BLaER1 (cell line): Measurements from ENCODE around the gene ESPNL.

Experiments
- H3K27ac ChIP-seq: shearing (Covaris generic); formaldehyde crosslinking; 2 replicates; pipeline ENCODE4 v1.8.1; 2022
- H3K27me3 ChIP-seq: shearing (Covaris generic); formaldehyde crosslinking; 2 replicates; pipeline ENCODE4 v1.8.1; 2022
- H3K36me3 ChIP-seq: shearing (Covaris generic); formaldehyde crosslinking; 2 replicates; pipeline ENCODE4 v1.8.1; 2022
- H3K4me1 ChIP-seq: shearing (Covaris generic); formaldehyde crosslinking; 2 replicates; pipeline ENCODE4 v1.8.1; 2022
- H3K4me2 ChIP-seq: shearing (Covaris generic); formaldehyde crosslinking; 2 replicates; pipeline ENCODE4 v1.8.1; 2022
- H3K4me3 ChIP-seq: shearing (Covaris generic); formaldehyde crosslinking; 2 replicates; pipeline ENCODE4 v1.8.1; 2022
- H3K9ac ChIP-seq: shearing (Covaris generic); formaldehyde crosslinking; 2 replicates; pipeline ENCODE4 v1.8.1; 2022
- H3K9me3 ChIP-seq: shearing (Covaris generic); formaldehyde crosslinking; 2 replicates; pipeline ENCODE4 v1.8.1; 2022
- H4K20me1 ChIP-seq: shearing (Covaris generic); formaldehyde crosslinking; 2 replicates; pipeline ENCODE4 v1.8.1; 2022
- Cebpa-rat ChIP-seq: shearing (Covaris generic); IDR thresholded peaks from 2 replicates; pipeline ENCODE4 v1.8.1; 2022

The ESPNL gene

GRCh38 chr2:238163481-238164198 is 63.5 kb downstream of the ESPNL start:
- H3K4me2 ChIP-seq, result no peak overlapping the region

GRCh38 chr2:238164906-238165287 is 64.8 kb downstream of the ESPNL start:
- H3K4me3 ChIP-seq, result no peak overlapping the region

More at GRCh38 chr2:238163481-238164198, 63.5 kb downstream of the ESPNL start:
- Histone ChIP-seq H3K4me3 (no peak overlapping the region), H3K27me3 (peaks cover 10% of the 10 kb centered on the region; the same call in 1 of the 2 replicates), H3K4me1 (peaks cover 35% of the 10 kb centered on the region), H4K20me1 (0 out of 2 replicates have a peak, but pooled peaks cover 9% of the 10 kb centered on the region), H3K36me3 (peaks cover 28% of the 10 kb centered on the region), H3K9ac (no peak overlapping the region), H3K27ac (no peak overlapping the region), H3K9me3 (no peaks in the 10 kb centered on the region)
- no peak for TF ChIP-seq Cebpa-rat

GRCh38 chr2:238165288-238165921 is 65.3 kb downstream of the ESPNL start:
- Histone ChIP-seq H3K27ac (no peak overlapping the region), H3K4me2 (no peak overlapping the region), H3K9ac (no peak overlapping the region), H3K27me3 (no peaks in the 10 kb centered on the region), H4K20me1 (0 out of 2 replicates have a peak, but pooled peaks cover 11% of the 10 kb centered on the region), H3K36me3 (peaks cover 46% of the 10 kb centered on the region), H3K4me1 (peaks cover 37% of the 10 kb centered on the region), H3K4me3 (no peak overlapping the region), H3K9me3 (no peaks in the 10 kb centered on the region)
- no peak for TF ChIP-seq Cebpa-rat

More at GRCh38 chr2:238164906-238165287, 64.8 kb downstream of the ESPNL start:
- 0 out of 2 replicates have a peak, but pooled peaks cover 12% of the 10 kb centered on the region for H4K20me1 ChIP-seq
- peaks cover under 1% of the 10 kb centered on the region; the same call in 1 of the 2 replicates for H3K27me3 ChIP-seq
- peaks cover 41% of the 10 kb centered on the region for H3K36me3 ChIP-seq
- no peaks in the 10 kb centered on the region for H3K9me3 ChIP-seq
- H3K4me2 ChIP-seq, result no peak overlapping the region
- peaks cover 37% of the 10 kb centered on the region for H3K4me1 ChIP-seq
- no peak for TF ChIP-seq Cebpa-rat
- H3K9ac ChIP-seq, result no peak overlapping the region
- H3K27ac ChIP-seq, result no peak overlapping the region

- Histone ChIP-seq H3K9me3 (no peaks in the 10 kb centered on the region), H3K4me1 (peaks cover 29% of the 10 kb centered on the region), H3K36me3 (peaks cover 58% of the 10 kb centered on the region), H3K27ac (no peak overlapping the region), H3K9ac (no peak overlapping the region), H3K4me2 (no peak overlapping the region), H3K4me3 (no peak overlapping the region), H4K20me1 (0 out of 2 replicates have a peak, but pooled peaks cover 11% of the 10 kb centered on the region), H3K27me3 (no peaks in the 10 kb centered on the region)
- no peak for TF ChIP-seq Cebpa-rat
These were observed 66.5 kb downstream of the ESPNL start for GRCh38 chr2:238166391-238167343.

- no peak overlapping the region for H3K4me3 ChIP-seq
- no peaks in the 10 kb centered on the region for H3K9me3 ChIP-seq
- H3K36me3 ChIP-seq, result peaks cover 64% of the 10 kb centered on the region
- no peak for TF ChIP-seq Cebpa-rat
- 0 out of 2 replicates have a peak, but pooled peaks cover 11% of the 10 kb centered on the region for H4K20me1 ChIP-seq
- no peak overlapping the region for H3K4me2 ChIP-seq
- H3K27me3 ChIP-seq, result no peaks in the 10 kb centered on the region
- H3K9ac ChIP-seq, result no peak overlapping the region
- H3K27ac ChIP-seq, result no peak overlapping the region
- H3K4me1 ChIP-seq, result peaks cover 25% of the 10 kb centered on the region
These were observed 67.2 kb downstream of the ESPNL start for GRCh38 chr2:238167344-238167715.

- Histone ChIP-seq H3K9ac (no peak overlapping the region), H3K4me3 (no peak overlapping the region), H3K36me3 (peaks cover 69% of the 10 kb centered on the region), H3K4me1 (peaks cover 21% of the 10 kb centered on the region), H3K9me3 (no peaks in the 10 kb centered on the region), H3K27me3 (no peaks in the 10 kb centered on the region), H3K4me2 (no peak overlapping the region), H4K20me1 (0 out of 2 replicates have a peak, but pooled peaks cover 11% of the 10 kb centered on the region), H3K27ac (no peak overlapping the region)
- TF ChIP-seq Cebpa-rat, result no peak
These were observed 67.6 kb downstream of the ESPNL start for GRCh38 chr2:238167761-238168160.

GRCh38 chr2:238168196-238169047 is 68.3 kb downstream of the ESPNL start:
- TF ChIP-seq Cebpa-rat, result no peak
- Histone ChIP-seq H3K36me3 (peaks cover 75% of the 10 kb centered on the region), H3K9me3 (no peaks in the 10 kb centered on the region), H3K27ac (no peak overlapping the region), H4K20me1 (0 out of 2 replicates have a peak, but pooled peaks cover 11% of the 10 kb centered on the region), H3K4me1 (peaks cover 21% of the 10 kb centered on the region), H3K4me2 (no peak overlapping the region), H3K27me3 (no peaks in the 10 kb centered on the region), H3K4me3 (no peak overlapping the region), H3K9ac (no peak overlapping the region)

GRCh38 chr2:238169048-238169707 is 69.0 kb downstream of the ESPNL start:
- no peak for TF ChIP-seq Cebpa-rat
- no peaks in the 10 kb centered on the region for H3K9me3 ChIP-seq
- peaks cover 83% of the 10 kb centered on the region for H3K36me3 ChIP-seq
- H3K9ac ChIP-seq, result no peak overlapping the region
- H3K4me3 ChIP-seq, result no peak overlapping the region
- H3K4me2 ChIP-seq, result no peak overlapping the region
- no peak overlapping the region for H3K27ac ChIP-seq
- H4K20me1 ChIP-seq, result 0 out of 2 replicates have a peak, but pooled peaks cover 11% of the 10 kb centered on the region
- no peaks in the 10 kb centered on the region for H3K27me3 ChIP-seq
- peaks cover 21% of the 10 kb centered on the region for H3K4me1 ChIP-seq
